Heart left ventricle (tissue), 16 donors: ENCODE measurements around the gene LRIG1. TPM values are rescaled to one million over a fixed set of nuclear protein-coding genes. Genes with fewer than 3 reads are reported as not detected.
A peak's percentile ranks its signal among the peaks of the same experiment; 100 is the strongest.

Source experiments
- ATAC-seq, 4 donors: fragments of 200-7000 bp; cut with Tn5 transposase; one replicate each; pipeline ENCODE4 v1.9.1; 2020 to 2022; ENCODE audit warnings: moderate library complexity in 4 of 4, mild to moderate bottlenecking in 3 of 4, moderate number of reproducible peaks in 1 of 4
- DNase-seq, 5 donors: peaks; one replicate each; pipeline ENCODE4 v3.0.0-alpha.2; 2020
- H3K27ac ChIP-seq, 12 donors: fragments of 200-600 bp; sonication (generic) in 4 of 12; one replicate each; pipeline versions ENCODE4 v1.5.0 to v1.8.0; 2016 to 2022; ENCODE audit warnings: mild to moderate bottlenecking in 2 of 12
- H3K27me3 ChIP-seq, 9 donors: fragments of 200-600 bp; sonication (generic) in 2 of 9; one replicate each; pipeline versions ENCODE4 v1.5.1 to v1.8.0; 2016 to 2022; ENCODE audit warnings: mild to moderate bottlenecking in 3 of 9
- H3K36me3 ChIP-seq, 9 donors: fragments of 200-600 bp; sonication (generic) in 2 of 9; one replicate each; pipeline versions ENCODE4 v1.5.0 to v1.8.0; 2018 to 2022; ENCODE audit warnings: mild to moderate bottlenecking in 2 of 9
- H3K4me1 ChIP-seq, 12 donors: fragments of 200-600 bp; sonication (generic) in 4 of 12; one replicate each; pipeline versions ENCODE4 v1.5.0 to v1.8.0; 2016 to 2022; ENCODE audit warnings: mild to moderate bottlenecking in 3 of 12
- H3K4me3 ChIP-seq, 12 donors: fragments of 200-600 bp; sonication (generic) in 4 of 12; one replicate each; pipeline versions ENCODE4 v1.5.0 to v1.8.0; 2017 to 2022; ENCODE audit warnings: mild to moderate bottlenecking in 9 of 12, moderate library complexity in 4 of 12
- H3K9me3 ChIP-seq, 12 donors: fragments of 200-600 bp; sonication (generic) in 4 of 12; one replicate each; pipeline versions ENCODE4 v1.5.0 to v1.8.0; 2016 to 2022; ENCODE audit warnings: mild to moderate bottlenecking in 1 of 12
- CTCF ChIP-seq, 12 donors: fragments of 200-600 bp; sonication (generic) in 4 of 12; IDR thresholded peaks; one replicate each; pipeline versions ENCODE4 v1.5.0 to v1.8.0; 2018 to 2022; ENCODE audit warnings: antibody characterized with exemption in 12 of 12, mild to moderate bottlenecking in 5 of 12
- POLR2A ChIP-seq, 2 donors: fragments of 450-650 bp; IDR thresholded peaks; one replicate each; pipeline ENCODE4 v1.6.1; 2017; ENCODE audit warnings: antibody characterized with exemption in 2 of 2, mild to moderate bottlenecking in 2 of 2, moderate library complexity in 2 of 2
- WGBS, 4 donors: extraction: QIAGEN DNeasy Blood & Tissue Kit in 2 of 4; methylation state at CpG; one replicate each; pipeline versions ENCODE4 v1.1.5 to v1.1.7; 2013 to 2018; 5-methylcytosine and 5-hydroxymethylcytosine counted together
- intact Hi-C, 10 donors: fragments of 100-400 bp; cut with DNase I; formaldehyde crosslinking; loops; one replicate each; pipeline versions ENCODE4 v1.11.1 to v1.14.2; 2022
- polyA plus RNA-seq, 2 donors: library from polyadenylated mRNA; stranded (reverse); fragments of 200-250 nt; gene quantifications; one replicate each; pipeline ENCODE4 v1.2.3, GENCODE V29; 2013
- total RNA-seq, 9 donors: library from RNA; depleted of rRNA in 2 of 9; stranded (reverse); fragments of >200 nt in 2 of 9; fragmentation: NEBNext Ultra II Directional in 3 of 9; extraction: Animal tissue kit (Norgen Biotek cat#: 25700) in 3 of 9; gene quantifications; one replicate each; pipeline versions ENCODE4 v1.1.0 to v1.2.4, GENCODE V29; 2016 to 2023
- donor health status: ischemic (EF 13 %, LVEDD 7.1; RV severe dilation, severe dysfunction).
- donor health status: healthy with polysubstance abuse.
- donor health status: DM: no; HTN: yes; CAD: no.
- donor health status: DM: no; HTN: no; CAD: no.
- donor health status: ischemic (EF 25% LVEDD 6.9; RV normal size, moderate dysfunction).
- donor health status: ischemic (EF 25% LVEDD 5.7; RV mildly dilated, moderate dysfunction).
- donor health status: healthy.
- donor health status: DM: yes; HTN: yes; CAD: no.
- donor health status: ischemic (EF 35%, LVEDD 5.7; RV mildly dilated, moderate dysfunction).
- donor health status: nonischemic (EF 11% LVEDD 7.7; RV severe dilation, severe dysfunction).
- donor health status: DM: yes; HTN: yes; CAD: no.
- donor health status: PGD.
- donor health status: ischemic (EF 29% LVEDD 5.4; RV normal size, mild dysfunction).
- donor health status: nonischemic (EF 23%, LVEDD 6.1; RV moderate dilation, normal function).

LRIG1 gene
- total and polyA plus RNA-seq, 11 donors: 42.3 to 161 (median 88.8) TPM

- peaks cover 3 to 87% (median 60%) of the 10 kb centered on the region in 9 donors for H3K36me3 ChIP-seq
- 97 to 99% (median 98%) methylated on average over 12 of the region's 12 CpGs for WGBS, 4 donors
- intact Hi-C loops: loop anchor here in 1 of 10 donors (5.0 kb wide), 1 partner anchor 109 kb away; no protein-coding TSS in a partner anchor
Measured at GRCh38 chr3:66386011-66386924, 114.6 kb downstream of the LRIG1 start.

GRCh38 chr3:66385066-66385465, 115.8 kb downstream of the LRIG1 start:
- DNase-seq (no peak), ATAC-seq (no peak)
- H3K27me3 ChIP-seq: no peaks in the 10 kb centered on the region
- H3K9me3 ChIP-seq: no peaks in the 10 kb centered on the region
- peaks cover 0 to 4% (median 0%) of the 10 kb centered on the region in 12 donors for H3K4me1 ChIP-seq
- intact Hi-C loops: loop anchor here in 1 of 10 donors (5.0 kb wide), 1 partner anchor 108 kb away; no protein-coding TSS in a partner anchor
- H3K27ac ChIP-seq: peak overlapping the region in 1 of 12 donors; percentile 48
- TF ChIP-seq CTCF (IDR thresholded peaks at IDR 0.05): no peak
- no peak for TF ChIP-seq POLR2A (IDR thresholded peaks at IDR 0.05)
- peaks cover 3 to 89% (median 72%) of the 10 kb centered on the region in 9 donors for H3K36me3 ChIP-seq
- no peak overlapping the region for H3K4me3 ChIP-seq

More at GRCh38 chr3:66386011-66386924, 114.6 kb downstream of the LRIG1 start:
- H3K4me3 ChIP-seq: no peak overlapping the region
- ATAC-seq (no peak), DNase-seq (no peak)
- TF ChIP-seq CTCF (IDR thresholded peaks at IDR 0.05) (no peak), POLR2A (IDR thresholded peaks at IDR 0.05) (no peak)
- peaks cover 0 to 4% (median 0%) of the 10 kb centered on the region in 12 donors for H3K4me1 ChIP-seq
- H3K27me3 ChIP-seq: no peaks in the 10 kb centered on the region
- H3K27ac ChIP-seq: no peak overlapping the region
- H3K9me3 ChIP-seq: no peaks in the 10 kb centered on the region

GRCh38 chr3:66383998-66384745, 116.7 kb downstream of the LRIG1 start:
- Histone ChIP-seq H3K4me1 (peaks cover 0 to 4% (median 0%) of the 10 kb centered on the region in 12 donors), H3K4me3 (no peak overlapping the region), H3K9me3 (no peaks in the 10 kb centered on the region), H3K27ac (peak overlapping the region in 1 of 12 donors; percentile 51), H3K27me3 (no peaks in the 10 kb centered on the region), H3K36me3 (peaks cover 3 to 91% (median 81%) of the 10 kb centered on the region in 9 donors)
- WGBS, 4 donors: 92 to 96% (median 94%) methylated on average over 20 of the region's 20 CpGs
- no peak for DNase-seq
- intact Hi-C loops: no loop called here
- ATAC-seq: no peak
- TF ChIP-seq CTCF (IDR thresholded peaks at IDR 0.05) (no peak), POLR2A (IDR thresholded peaks at IDR 0.05) (no peak)

GRCh38 chr3:66383023-66383422, 117.8 kb downstream of the LRIG1 start:
- Histone ChIP-seq H3K4me3 (no peak overlapping the region), H3K36me3 (peaks cover 5 to 97% (median 87%) of the 10 kb centered on the region in 9 donors), H3K9me3 (no peaks in the 10 kb centered on the region), H3K27me3 (no peaks in the 10 kb centered on the region), H3K4me1 (peaks cover 0 to 4% (median 0%) of the 10 kb centered on the region in 12 donors), H3K27ac (peak overlapping the region in 1 of 12 donors; percentile 51)
- TF ChIP-seq POLR2A (IDR thresholded peaks at IDR 0.05) (no peak), CTCF (IDR thresholded peaks at IDR 0.05) (no peak)
- ATAC-seq: peak in 1 of 4 donors; percentile 8
- no peak for DNase-seq
- intact Hi-C loops: no loop called here
- WGBS, 4 donors: 91 to 97% (median 96%) methylated on average over 18 of the region's 18 CpGs
